ENCODE results near the gene TLE5. TPM values are rescaled to one million over a fixed set of nuclear protein-coding genes. Genes with fewer than 3 reads are reported as not detected.

TLE5 gene
- polyA plus RNA-seq, 1 donor from 2014 or later, result 153 TPM

- Histone ChIP-seq H3K27me3 (ENCODE audit: insufficient read depth, low read depth, low read length) (peaks cover 33% of the 10 kb centered on the region), H3K4me3 (ENCODE audit: low read length) (no peak overlapping the region), H4K20me1 (ENCODE audit: insufficient read depth) (no peaks in the 10 kb centered on the region), H3K27ac (ENCODE audit: low read length) (no peak overlapping the region), H3K36me3 (ENCODE audit: insufficient read depth, low read length) (no peaks in the 10 kb centered on the region), H3K79me2 (replicated peaks; ENCODE audit: insufficient read depth, low read length) (no peaks in the 10 kb centered on the region), H3K4me2 (ENCODE audit: low read length) (no peak overlapping the region), H3K9ac (ENCODE audit: low read length) (peak overlapping the region; percentile 31), H3K9me3 (ENCODE audit: low read length) (no peaks in the 10 kb centered on the region), H2AFZ (ENCODE audit: low read depth, low read length) (no peak overlapping the region), H3K9me2 (ENCODE audit: insufficient read depth, low read length) (no peaks in the 10 kb centered on the region), H3F3A (ENCODE audit: insufficient read depth, low read length, poor library complexity, severe bottlenecking) (no peaks in the 10 kb centered on the region)
- no peak for TF ChIP-seq EP300 (conservative IDR thresholded peaks at IDR 0.05; ENCODE audit: poor library complexity, severe bottlenecking)
- no peak for TF ChIP-seq RAD21 (conservative IDR thresholded peaks at IDR 0.05)
- no peak for TF ChIP-seq POLR2AphosphoS5 (IDR thresholded peaks at IDR 0.05)
- TF ChIP-seq REST (IDR thresholded peaks at IDR 0.05; ENCODE audit: borderline replicate concordance), result no peak
- TF ChIP-seq SMC3 (conservative IDR thresholded peaks at IDR 0.05; ENCODE audit: poor library complexity), result no peak
- no peak for TF ChIP-seq TAF1 (IDR thresholded peaks at IDR 0.05; ENCODE audit: low read depth)
- TF ChIP-seq EZH2 (IDR thresholded peaks at IDR 0.05; ENCODE audit: borderline replicate concordance, insufficient read depth, low read length, poor library complexity, severe bottlenecking), result no peak
- TF ChIP-seq CTCF (IDR thresholded peaks at IDR 0.05; ENCODE audit: poor library complexity, severe bottlenecking), result no peak
- TF ChIP-seq MXI1 (conservative IDR thresholded peaks at IDR 0.05; ENCODE audit: poor library complexity, severe bottlenecking), result no peak
Measured at GRCh38 chr19:3047496-3048189, 14.7 kb downstream of the TLE5 start.

- Histone ChIP-seq H2AFZ (ENCODE audit: low read depth, low read length) (no peak overlapping the region), H4K20me1 (ENCODE audit: insufficient read depth) (no peaks in the 10 kb centered on the region), H3K4me3 (ENCODE audit: low read length) (peak overlapping the region; percentile 46), H3F3A (ENCODE audit: insufficient read depth, low read length, poor library complexity, severe bottlenecking) (no peaks in the 10 kb centered on the region), H3K27ac (ENCODE audit: low read length) (no peak overlapping the region), H3K27me3 (ENCODE audit: insufficient read depth, low read depth, low read length) (peaks cover 38% of the 10 kb centered on the region), H3K4me2 (ENCODE audit: low read length) (no peak overlapping the region), H3K79me2 (replicated peaks; ENCODE audit: insufficient read depth, low read length) (no peaks in the 10 kb centered on the region), H3K9me2 (ENCODE audit: insufficient read depth, low read length) (no peaks in the 10 kb centered on the region), H3K36me3 (ENCODE audit: insufficient read depth, low read length) (no peaks in the 10 kb centered on the region), H3K9me3 (ENCODE audit: low read length) (no peaks in the 10 kb centered on the region), H3K9ac (ENCODE audit: low read length) (peak overlapping the region; percentile 36)
- no peak for TF ChIP-seq CTCF (IDR thresholded peaks at IDR 0.05; ENCODE audit: poor library complexity, severe bottlenecking)
- TF ChIP-seq SMC3 (conservative IDR thresholded peaks at IDR 0.05; ENCODE audit: poor library complexity), result no peak
- TF ChIP-seq RAD21 (conservative IDR thresholded peaks at IDR 0.05), result no peak
- TF ChIP-seq MXI1 (conservative IDR thresholded peaks at IDR 0.05; ENCODE audit: poor library complexity, severe bottlenecking), result no peak
- TF ChIP-seq POLR2AphosphoS5 (IDR thresholded peaks at IDR 0.05), result no peak
Measured at GRCh38 chr19:3046698-3047495, 15.4 kb downstream of the TLE5 start.
